IMR-90 (cell line): ENCODE data around the gene MAML2. TPM values are rescaled to one million over a fixed set of nuclear protein-coding genes. Genes with fewer than 3 reads are reported as not detected.

Experiments used
- ATAC-seq: fragments of 200-7000 bp; cut with Tn5 transposase; 2 replicates; pipeline ENCODE4 v1.9.1; 2020; ENCODE audit warnings: low read depth, mild to moderate bottlenecking, moderate library complexity
- BruUV-seq: library from RNA; stranded (reverse); fragments of 400-500 nt; replicated peaks from 2 replicates; lab custom pipeline; 2021; lab: Mats Ljungman, UMichigan
- CTCF ChIA-PET: fragments of 300-600 bp; formaldehyde crosslinking; extraction: SDS; loops from one replicate; lab custom pipeline; 2021; ENCODE audit warnings: antibody characterized with exemption; lab: Yijun Ruan, JAX
- POLR2A ChIA-PET: fragments of 300-600 bp; sonication (Branson Sonifier 250); formaldehyde crosslinking; loops from one replicate; lab custom pipeline; 2022; ENCODE audit warnings: antibody characterized with exemption; ENCODE audit not compliant: unreplicated experiment; lab: Charles Lee
- DNase-seq: peaks from one replicate; pipeline ENCODE4 v3.0.0; 2013
- H2AFZ ChIP-seq: replicated peaks from 2 replicates; pipeline ENCODE3; 2013; ENCODE audit warnings: low read length, mild to moderate bottlenecking; ENCODE audit not compliant: poor library complexity
- H2AK5ac ChIP-seq: 2 replicates; pipeline ENCODE4 v1.6.1; 2013; ENCODE audit warnings: low read depth, low read length, inconsistent platforms
- H2AK9ac ChIP-seq: replicated peaks from 2 replicates; pipeline ENCODE3; 2013; ENCODE audit warnings: mild to moderate bottlenecking, low read depth, low read length, moderate library complexity; ENCODE audit not compliant: poor library complexity
- H2BK120ac ChIP-seq: 2 replicates; pipeline ENCODE4 v1.6.1; 2013; ENCODE audit warnings: low read depth, low read length, inconsistent platforms
- H2BK15ac ChIP-seq: 3 replicates; pipeline ENCODE4 v1.6.1; 2013; ENCODE audit warnings: low read depth, low read length, inconsistent platforms
- H2BK20ac ChIP-seq: 2 replicates; pipeline ENCODE4 v1.6.1; 2013; ENCODE audit warnings: low read depth, mild to moderate bottlenecking, inconsistent platforms, low read length, moderate library complexity
- H2BK5ac ChIP-seq: 2 replicates; pipeline ENCODE4 v1.6.1; 2013; ENCODE audit warnings: mild to moderate bottlenecking, low read depth, low read length, inconsistent platforms; ENCODE audit not compliant: poor library complexity, severe bottlenecking
- H3K14ac ChIP-seq: replicated peaks from 2 replicates; pipeline ENCODE4 v1.6.1; 2013; ENCODE audit warnings: low read depth, low read length, inconsistent platforms
- H3K18ac ChIP-seq: 2 replicates; pipeline ENCODE4 v1.6.1; 2013; ENCODE audit warnings: low read depth, low read length, control low read depth
- H3K23ac ChIP-seq: 2 replicates; pipeline ENCODE4 v1.6.1; 2013; ENCODE audit warnings: low read depth, low read length, inconsistent platforms
- H3K27ac ChIP-seq: 2 replicates; pipeline ENCODE4 v1.5.1; 2013; ENCODE audit warnings: mild to moderate bottlenecking, control low read depth, low read length; ENCODE audit not compliant: insufficient read depth
- H3K27me3 ChIP-seq: 2 replicates; pipeline ENCODE4 v1.6.1; 2013; ENCODE audit warnings: low read length; ENCODE audit not compliant: control insufficient read depth, insufficient read depth
- H3K36me3 ChIP-seq: 2 replicates; pipeline ENCODE4 v1.6.1; 2013; ENCODE audit warnings: low read length, mixed read lengths; ENCODE audit not compliant: control insufficient read depth, insufficient read depth
- H3K4ac ChIP-seq: 2 replicates; pipeline ENCODE4 v1.6.1; 2013; ENCODE audit warnings: low read depth, low read length, inconsistent platforms
- H3K4me1 ChIP-seq: 2 replicates; pipeline ENCODE4 v1.6.1; 2013; ENCODE audit warnings: low read length, mixed read lengths; ENCODE audit not compliant: control insufficient read depth, insufficient read depth
- H3K4me2 ChIP-seq: 2 replicates; pipeline ENCODE4 v1.6.1; 2013; ENCODE audit warnings: low read depth, mild to moderate bottlenecking, control low read depth, low read length, moderate library complexity
- H3K4me3 ChIP-seq: 2 replicates; pipeline ENCODE4 v1.5.1; 2013; ENCODE audit warnings: low read depth, mild to moderate bottlenecking, control low read depth, low read length, moderate library complexity; ENCODE audit not compliant: insufficient read depth
- H3K56ac ChIP-seq: 2 replicates; pipeline ENCODE4 v1.6.1; 2013; ENCODE audit warnings: low read length, inconsistent platforms; ENCODE audit not compliant: insufficient read depth; ENCODE audit errors: extremely low read depth
- H3K79me1 ChIP-seq, 2 experiments: 2 replicates each; pipeline ENCODE4 v1.6.1; 2013; ENCODE audit warnings: low read length in 2 of 2, inconsistent platforms in 1 of 2, low read depth in 1 of 2
- H3K9ac ChIP-seq: 2 replicates; pipeline ENCODE4 v1.6.1; 2013; ENCODE audit warnings: low read depth, low read length, control low read depth
- H3K9me1 ChIP-seq: 2 replicates; pipeline ENCODE4 v1.6.1; 2013; ENCODE audit warnings: low read length, inconsistent platforms; ENCODE audit not compliant: insufficient read depth
- H3K9me3 ChIP-seq: 2 replicates; pipeline ENCODE4 v1.6.1; 2013; ENCODE audit warnings: low read length; ENCODE audit not compliant: control insufficient read depth, insufficient read depth
- H4K20me1 ChIP-seq: 2 replicates; pipeline ENCODE4 v1.6.1; 2013; ENCODE audit warnings: low read length, inconsistent platforms; ENCODE audit not compliant: insufficient read depth
- H4K5ac ChIP-seq: 2 replicates; pipeline ENCODE4 v1.6.1; 2013; ENCODE audit warnings: mild to moderate bottlenecking, low read depth, low read length, control low read depth
- H4K8ac ChIP-seq, 2 experiments: 2 replicates each; pipeline ENCODE4 v1.6.1; 2013; ENCODE audit warnings: low read depth in 2 of 2, low read length in 2 of 2, control low read depth in 1 of 2, inconsistent platforms in 1 of 2
- H4K91ac ChIP-seq: 2 replicates; pipeline ENCODE4 v1.6.1; 2013; ENCODE audit warnings: low read depth, low read length, inconsistent platforms; ENCODE audit not compliant: insufficient read depth
- BHLHE40 ChIP-seq: fragments of 150-350 bp; IDR thresholded peaks from 2 replicates; pipeline ENCODE4 v1.6.1; 2016; ENCODE audit warnings: mild to moderate bottlenecking, low read depth, low read length
- MAZ ChIP-seq: IDR thresholded peaks from 2 replicates; pipeline ENCODE4 v1.6.1; 2012; ENCODE audit warnings: low read depth, mild to moderate bottlenecking, low read length, improper control_type of control experiment, moderate library complexity, borderline replicate concordance
- RFX5 ChIP-seq: IDR thresholded peaks from 2 replicates; pipeline ENCODE4 v1.8.0; 2012; ENCODE audit warnings: low read depth, mild to moderate bottlenecking, low read length, moderate library complexity
- WGBS, 2 experiments: methylation state at CpG; one replicate each; pipeline versions ENCODE4 v1.1.5 to v1.1.7; 2013; ENCODE audit warnings: missing lambda C conversion rate in 2 of 2; ENCODE audit not compliant: insufficient read length in 1 of 2; ENCODE audit errors: extremely low coverage in 2 of 2; 5-methylcytosine and 5-hydroxymethylcytosine counted together
- dilution Hi-C: fragments of 300-500 bp; cut with HindIII; formaldehyde crosslinking; loops from one replicate; pipeline ENCODE4 v1.14.3; 2018; ENCODE audit warnings: low sequenced_read_pairs; ENCODE audit not compliant: unreplicated experiment
- in situ Hi-C: fragments of 300-500 bp; cut with MboI; formaldehyde crosslinking; loops from 3 replicates; pipeline ENCODE4 v1.14.3; 2019; ENCODE audit warnings: low sequenced_read_pairs, inconsistent platforms, mixed read lengths
- intact Hi-C: fragments of 100-400 bp; cut with micrococcal nuclease; formaldehyde crosslinking; loops from 2 replicates; pipeline ENCODE4 v1.10.0; 2022
- polyA plus RNA-seq, 3 experiments: library from polyadenylated mRNA; depleted of rRNA; stranded (reverse); fragments of >200 nt; gene quantifications; 2 replicates each; pipeline ENCODE4 v1.2.3, GENCODE V29; 2012; ENCODE audit warnings: low replicate concordance in 1 of 3
- total RNA-seq: library from RNA; depleted of rRNA; stranded (reverse); fragments of >200 nt; gene quantifications from 2 replicates; pipeline ENCODE4 v1.2.3, GENCODE V29; 2012
- TF ChIP-seq, protein P1 (sequence below): fragments of 150-350 bp; IDR thresholded peaks from 2 replicates; pipeline ENCODE4 v1.6.1; 2016; ENCODE audit warnings: low read depth, mild to moderate bottlenecking, low read length, moderate library complexity, borderline replicate concordance

MAML2 gene
- total and polyA plus RNA-seq, 2 of the 4 experiments (the other 2 are of a cell fraction): 15.0 to 19.5 TPM

DNA sequence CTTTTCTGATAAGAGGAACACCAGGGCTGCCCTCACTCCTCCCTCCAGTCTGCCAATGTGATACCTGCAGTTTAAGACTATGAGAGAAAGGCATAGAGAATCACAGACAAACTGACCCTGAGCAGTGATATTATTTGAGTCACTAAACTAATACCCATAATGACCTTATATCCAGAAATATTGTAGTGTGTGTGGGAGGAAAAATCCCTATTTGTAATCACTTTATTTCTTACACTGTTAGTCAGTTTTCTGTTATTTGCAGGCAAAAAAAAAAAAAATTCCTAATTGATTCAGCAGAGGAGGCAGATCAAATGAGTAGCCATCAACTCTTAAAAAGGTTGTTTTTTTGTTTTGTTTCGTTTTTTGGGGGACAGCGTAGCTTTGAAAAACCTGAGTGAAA is 82.5 kb downstream of the MAML2 start:
- ChIA-PET POLR2A (no interaction called here), CTCF (no interaction called here)
- peak overlapping the region; percentile 66; the same call in 1 of the 2 replicates for H2BK120ac ChIP-seq
- H3K18ac ChIP-seq: peak overlapping the region; percentile 30
- H2BK20ac ChIP-seq: peak overlapping the region; percentile 37; the same call in 1 of the 2 replicates
- H3K23ac ChIP-seq: no peak overlapping the region
- H3K14ac ChIP-seq: peak overlapping the region; percentile 46; the same call in 1 of the 2 replicates
- peak overlapping the region; percentile 90; the same call in 2 of the 3 replicates for H2BK15ac ChIP-seq
- H2AFZ ChIP-seq: no peak overlapping the region
- H4K5ac ChIP-seq: peak overlapping the region; percentile 31; the same call in 1 of the 2 replicates
- in situ Hi-C loops: no loop called here
- no peaks in the 10 kb centered on the region for H3K9me3 ChIP-seq
- peak overlapping the region; percentile 92 for H2AK5ac ChIP-seq
- ATAC-seq (no peak), DNase-seq (peak; percentile 39)
- TF ChIP-seq MAZ: no peak
- no peak for TF ChIP-seq BHLHE40
- TF ChIP-seq RFX5: no peak
- TF ChIP-seq, protein P1, sequence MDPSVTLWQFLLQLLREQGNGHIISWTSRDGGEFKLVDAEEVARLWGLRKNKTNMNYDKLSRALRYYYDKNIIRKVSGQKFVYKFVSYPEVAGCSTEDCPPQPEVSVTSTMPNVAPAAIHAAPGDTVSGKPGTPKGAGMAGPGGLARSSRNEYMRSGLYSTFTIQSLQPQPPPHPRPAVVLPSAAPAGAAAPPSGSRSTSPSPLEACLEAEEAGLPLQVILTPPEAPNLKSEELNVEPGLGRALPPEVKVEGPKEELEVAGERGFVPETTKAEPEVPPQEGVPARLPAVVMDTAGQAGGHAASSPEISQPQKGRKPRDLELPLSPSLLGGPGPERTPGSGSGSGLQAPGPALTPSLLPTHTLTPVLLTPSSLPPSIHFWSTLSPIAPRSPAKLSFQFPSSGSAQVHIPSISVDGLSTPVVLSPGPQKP: no peak
- H3K4ac ChIP-seq: peak overlapping the region; percentile 76
- H3K56ac ChIP-seq: no peak overlapping the region
- peaks cover 33 to 83% of the 10 kb centered on the region in 2 experiments for H3K79me1 ChIP-seq
- H2BK5ac ChIP-seq: peak overlapping the region; percentile 31
- intact Hi-C loops: no loop called here
- peaks cover 32% of the 10 kb centered on the region for H3K4me1 ChIP-seq
- H3K4me2 ChIP-seq: no peak overlapping the region
- H3K9ac ChIP-seq: no peak overlapping the region
- H3K4me3 ChIP-seq: no peak overlapping the region
- peak overlapping the region; percentile 3 to 75; a peak in 1 of 4 replicates for H4K8ac ChIP-seq
- BruUV-seq: no TSS peak
- no peaks in the 10 kb centered on the region for H3K36me3 ChIP-seq
- WGBS, 2 experiments: no CpG with 5 or more reads among the region's 2 CpGs
- H4K91ac ChIP-seq: peak overlapping the region; percentile 70; the same call in 1 of the 2 replicates
- peak overlapping the region; percentile 28; the same call in 1 of the 2 replicates for H3K27ac ChIP-seq
- H4K20me1 ChIP-seq: no peaks in the 10 kb centered on the region; the same call in 1 of the 2 replicates
- no peaks in the 10 kb centered on the region for H3K27me3 ChIP-seq
- no peak overlapping the region for H2AK9ac ChIP-seq
- H3K9me1 ChIP-seq: peaks cover 15% of the 10 kb centered on the region
- dilution Hi-C loops: no loop called here
